GM21737 (cell line): ENCODE data around the gene TRPM6.
"Not testable (repeated sequence)": the region's sequence is repeated elsewhere in the genome, so short reads cannot be mapped to it uniquely, and the experiment has no call there.

Source experiments
- ATAC-seq: cut with Tn5 transposase; IDR thresholded peaks from one replicate; pipeline ENCODE4 v1.9.1; 2021; ENCODE audit warnings: mild to moderate bottlenecking, moderate library complexity; ENCODE audit not compliant: unreplicated experiment

The TRPM6 gene

DNA sequence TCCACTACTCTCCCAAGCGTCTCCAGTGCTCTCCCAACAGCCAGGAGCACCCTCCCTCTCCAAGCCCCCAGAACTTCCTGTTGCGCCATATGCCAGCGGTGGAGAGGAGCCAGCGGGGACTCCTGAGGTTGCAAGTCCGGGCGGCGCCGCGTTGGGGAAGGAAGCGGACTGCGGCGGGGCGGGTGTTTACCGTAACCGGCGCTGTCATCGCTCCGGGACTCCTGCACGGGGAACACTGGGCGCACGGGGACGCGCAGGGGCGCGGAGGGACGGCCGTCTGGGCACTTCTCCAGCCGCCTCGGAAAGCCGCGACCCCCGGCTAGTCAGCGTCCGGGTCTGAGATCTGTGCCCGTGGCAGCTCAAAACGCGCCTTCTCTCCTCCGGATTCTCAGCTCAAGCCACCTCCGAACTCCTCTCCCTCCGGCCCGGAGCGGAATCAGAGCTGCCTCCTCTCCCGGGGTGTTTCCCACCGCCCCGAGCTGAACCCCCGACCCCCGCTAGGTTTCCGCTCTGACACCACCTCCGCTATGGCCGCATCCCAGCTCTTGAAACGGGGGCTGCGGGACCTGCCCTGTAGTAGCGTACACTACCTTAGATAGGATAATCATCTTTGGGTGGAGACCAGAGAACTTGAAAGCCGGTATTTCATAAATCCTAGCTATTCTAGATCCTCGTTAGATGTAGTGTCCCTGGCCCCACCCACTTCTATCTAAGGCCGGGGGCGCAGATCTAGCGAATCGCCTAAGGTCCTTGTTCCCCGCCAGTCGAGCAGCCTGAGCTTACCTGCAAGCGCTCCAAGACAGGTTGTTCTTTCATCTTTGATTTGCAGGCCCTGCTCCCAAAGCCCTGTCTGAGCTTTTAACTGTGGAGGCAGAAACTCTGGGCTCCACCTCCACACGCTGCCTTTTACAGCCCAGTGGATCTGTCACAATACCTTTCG is at the start of gene TRPM6:
Gene TRPM6, minus strand, starts transcription at position 881 of the 940 bp plus-strand sequence. Its CDS starts 65 bp downstream, at position 816.
- no peak for ATAC-seq

DNA sequence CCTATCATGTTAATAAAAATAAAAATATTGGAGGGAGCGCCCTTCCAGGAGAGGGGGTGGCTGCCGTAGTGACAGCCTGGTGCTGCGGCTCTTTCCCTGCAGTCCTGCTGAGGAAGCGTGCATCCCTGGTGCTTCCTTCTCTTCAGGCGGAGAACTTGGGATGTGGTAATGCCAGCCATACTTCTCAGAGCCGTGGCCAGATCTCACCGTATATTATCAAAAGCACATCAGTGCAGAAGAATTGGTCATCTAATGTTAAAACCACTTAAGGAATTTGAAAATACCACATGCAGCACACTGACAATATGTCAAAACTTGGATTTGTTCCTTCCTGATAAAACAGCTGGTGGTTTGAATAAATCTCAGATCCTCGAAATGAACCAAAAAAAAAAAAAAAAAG is 47.3 kb upstream of the TRPM6 start:
- no peak for ATAC-seq

- ATAC-seq = no peak
Observed at GRCh38 chr9:74921737-74922136, 34.0 kb upstream of the TRPM6 start.

DNA sequence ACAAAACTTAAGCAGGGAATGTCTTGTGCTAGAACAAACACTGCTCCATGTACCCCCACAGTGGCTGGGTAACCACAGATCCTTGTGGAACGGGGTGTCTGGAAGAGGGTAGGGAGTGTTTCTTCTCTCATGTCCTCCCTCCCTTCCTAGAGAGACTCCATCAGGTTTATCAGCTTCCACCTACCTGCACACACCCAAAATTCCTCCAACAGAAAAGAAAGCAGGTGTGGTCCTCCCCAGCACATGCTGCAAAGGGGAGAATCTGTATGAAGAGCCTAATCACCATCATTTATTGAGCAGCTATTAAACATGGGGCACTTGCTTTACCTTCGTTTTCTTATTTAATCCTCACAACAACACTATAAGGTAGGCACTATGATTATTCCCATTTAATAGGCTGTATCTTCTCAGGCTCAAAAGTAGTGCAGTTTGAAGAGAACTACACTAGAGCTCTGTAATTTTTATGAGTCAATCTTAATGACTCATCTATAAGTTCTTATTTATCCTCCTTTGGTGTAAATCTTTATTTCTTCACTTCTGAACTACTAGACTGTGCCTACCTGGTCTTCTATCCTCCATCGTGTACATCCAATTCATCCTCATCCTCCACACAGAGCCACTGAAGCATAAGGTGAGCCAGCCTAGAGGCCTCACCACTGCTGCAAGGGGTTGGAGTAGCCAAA is 33.4 kb upstream of the TRPM6 start:
- ATAC-seq = no peak

GRCh38 chr9:74910036-74910435 is 22.3 kb upstream of the TRPM6 start:
- no peak for ATAC-seq

- ATAC-seq = no peak
Observed at GRCh38 chr9:74908665-74909064, 20.9 kb upstream of the TRPM6 start.

DNA sequence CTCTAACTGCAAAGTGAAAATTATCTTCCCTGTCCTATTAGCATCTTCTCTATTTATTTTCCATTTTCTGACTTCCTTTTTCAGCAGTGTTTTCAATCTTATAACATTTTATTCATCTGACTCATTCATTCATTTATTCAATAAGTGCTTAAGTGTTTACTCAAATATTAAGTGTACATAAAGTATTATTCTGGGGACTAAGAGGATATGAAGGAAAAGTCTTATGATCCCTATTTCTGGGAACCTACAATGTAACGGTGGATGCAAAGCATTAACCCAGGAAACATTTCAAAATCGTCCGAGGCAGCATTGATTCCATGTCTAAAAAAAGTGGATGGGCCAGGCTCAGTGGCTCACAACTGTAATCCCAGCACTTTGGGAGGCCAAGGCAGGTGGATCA is 19.4 kb upstream of the TRPM6 start:
- no peak for ATAC-seq

DNA sequence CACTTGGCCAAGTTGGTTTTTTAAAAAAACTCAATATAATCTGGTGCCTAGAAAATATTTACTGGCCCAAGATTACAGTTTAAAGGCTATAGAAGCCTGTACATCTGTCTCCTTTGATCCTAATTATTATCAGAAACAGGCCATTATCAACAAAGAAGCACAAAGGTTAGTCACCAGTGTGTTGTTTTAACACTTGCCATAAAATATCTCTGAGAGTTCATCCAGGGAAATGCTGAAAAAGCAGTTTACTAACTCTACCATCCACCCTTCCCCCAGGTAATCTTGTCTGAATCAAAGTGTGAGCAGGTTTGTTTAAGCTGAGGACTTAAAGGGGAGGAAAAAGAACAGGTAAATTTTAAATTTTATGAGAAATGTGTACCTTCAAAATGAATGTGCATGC is 13.3 kb upstream of the TRPM6 start:
- no peak for ATAC-seq

GRCh38 chr9:74888449-74888848 is 728 bp upstream of the TRPM6 start:
- not testable (repeated sequence) for ATAC-seq

DNA sequence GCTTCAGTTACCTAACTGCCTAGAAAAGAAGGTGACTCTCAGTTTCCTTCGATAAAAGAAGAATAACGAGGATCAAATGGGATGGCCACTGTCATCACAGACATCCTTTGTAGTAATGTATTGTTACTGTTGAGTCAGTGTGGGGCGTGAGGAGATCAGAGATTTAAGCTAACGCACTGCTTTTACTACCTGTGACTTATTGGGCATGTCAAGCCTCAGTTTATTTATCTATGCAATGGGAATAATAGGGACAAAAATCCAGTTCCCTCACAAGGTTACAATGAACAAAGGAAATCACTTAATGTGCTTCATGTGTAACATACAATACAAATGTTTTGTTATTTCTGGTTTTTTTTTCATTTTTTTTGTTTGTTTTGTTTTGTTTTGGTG is 255 bp upstream of the TRPM6 start:
- no peak for ATAC-seq

DNA sequence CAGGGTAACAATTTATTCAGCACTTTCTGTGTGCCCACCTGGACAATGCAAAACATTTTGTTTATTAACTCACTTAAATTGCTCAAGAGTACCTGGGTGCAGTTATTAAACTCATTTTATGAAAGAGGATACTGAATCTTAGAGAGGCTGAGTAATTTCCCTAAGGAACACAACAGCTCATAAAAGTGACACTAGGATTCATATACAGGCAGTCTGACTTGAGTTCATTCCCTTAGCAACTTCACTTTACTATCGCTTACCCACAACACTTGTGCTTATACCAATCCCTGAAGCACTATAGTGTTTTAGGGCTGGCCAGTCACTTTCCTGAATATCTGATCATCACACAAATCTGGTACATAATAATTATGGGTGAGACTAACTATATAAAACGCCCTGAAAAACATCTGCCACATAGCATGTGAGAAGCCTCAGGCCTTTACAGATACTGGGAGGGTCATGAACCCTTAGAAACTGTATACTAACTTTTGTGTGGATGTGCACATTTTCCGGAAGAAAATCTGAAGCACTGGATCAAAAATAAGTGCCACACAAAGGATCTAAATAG is 11.3 kb downstream of the TRPM6 start:
- no peak for ATAC-seq

- no peak for ATAC-seq
Observed at GRCh38 chr9:74875656-74876055, 12.1 kb downstream of the TRPM6 start.

DNA sequence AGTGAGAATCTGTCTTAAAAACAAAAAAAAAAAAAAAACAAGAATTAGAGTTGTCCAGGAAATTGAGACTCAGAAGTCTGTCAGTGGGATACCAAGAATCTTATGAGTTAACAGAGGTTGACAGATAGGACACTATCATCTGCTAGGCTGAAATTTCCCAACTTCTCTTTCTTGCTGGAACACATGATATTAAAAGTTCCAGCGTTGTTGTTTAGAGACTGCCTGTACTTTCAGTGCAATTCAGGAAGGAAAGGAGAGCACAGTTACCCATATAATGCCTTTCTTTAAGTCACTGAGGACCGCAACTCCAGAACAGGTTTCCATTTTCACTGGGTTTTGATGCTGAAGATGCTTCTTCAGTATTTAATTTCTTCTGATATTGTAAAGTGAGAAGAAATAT is 13.5 kb downstream of the TRPM6 start:
- no peak for ATAC-seq

DNA sequence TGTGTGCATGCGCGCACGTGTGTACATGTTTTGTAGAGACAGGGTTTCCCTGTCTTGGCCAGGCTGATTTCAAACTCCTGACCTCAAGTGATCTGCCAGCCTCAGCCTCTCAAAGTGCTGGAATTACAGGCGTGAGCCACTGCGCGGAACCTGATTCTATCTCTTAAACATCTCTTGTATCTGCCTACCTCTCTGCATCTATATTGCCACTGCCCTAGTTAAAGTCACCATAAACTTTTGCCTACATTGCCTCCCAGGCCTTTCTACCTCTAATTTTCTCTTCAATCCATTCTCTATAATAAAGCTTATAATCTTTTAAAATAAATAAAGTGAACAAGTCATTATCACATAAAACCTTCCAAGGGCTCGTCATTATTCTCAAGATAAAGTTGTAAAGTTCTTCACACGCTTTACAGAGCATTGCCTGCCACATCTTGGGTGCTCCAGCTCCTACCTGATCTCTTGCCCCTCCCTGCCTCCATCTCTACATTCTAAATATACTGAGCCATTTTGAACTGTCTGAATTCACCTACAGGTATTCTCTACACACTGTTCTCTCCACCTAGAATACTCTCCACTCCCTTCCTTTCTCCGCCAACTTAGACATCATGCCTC is 15.0 kb downstream of the TRPM6 start:
- no peak for ATAC-seq

GRCh38 chr9:74867483-74867882 is 20.2 kb downstream of the TRPM6 start:
- ATAC-seq = no peak

- no peak for ATAC-seq
Observed at GRCh38 chr9:74865177-74865576, 22.5 kb downstream of the TRPM6 start.

- ATAC-seq = no peak
Observed at GRCh38 chr9:74861773-74862474, 25.8 kb downstream of the TRPM6 start.

- ATAC-seq = no peak
Observed at GRCh38 chr9:74861071-74861470, 26.6 kb downstream of the TRPM6 start.

- ATAC-seq = not testable (repeated sequence)
Observed at GRCh38 chr9:74860247-74860646, 27.5 kb downstream of the TRPM6 start.

DNA sequence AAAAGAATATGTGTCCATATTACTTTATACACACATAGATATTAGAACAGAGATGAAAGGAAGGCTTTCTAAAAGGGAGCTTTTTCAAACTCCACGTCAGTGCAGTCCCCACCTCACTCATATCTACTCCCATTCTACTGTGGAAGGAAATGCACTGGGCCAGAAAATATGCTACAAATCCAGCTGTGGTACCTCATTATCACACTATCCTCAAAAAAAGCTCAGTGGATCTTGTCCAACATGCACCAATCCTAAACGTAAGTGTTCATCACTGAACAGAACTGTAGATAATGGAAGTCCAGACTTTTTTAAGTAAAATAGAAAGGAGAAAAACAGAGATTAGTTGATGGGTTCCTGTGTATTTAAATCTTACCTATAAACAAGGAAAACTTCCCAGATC is 27.9 kb downstream of the TRPM6 start:
- ATAC-seq = no peak
